OCI-LY1 (cell line): ENCODE measurements around the gene ZNF853.

Experiments
- EZH2 ChIP-seq: fragments of 200-600 bp; sonication (generic), shearing (Covaris generic); IDR thresholded peaks from 2 replicates; pipeline ENCODE4 v1.8.0; 2017; ENCODE audit warnings: borderline replicate concordance, mixed run types, mild to moderate bottlenecking, antibody characterized with exemption, low read length, moderate library complexity, mixed read lengths
- TF ChIP-seq, protein P1 (sequence below): fragments of 200-600 bp; sonication (generic), shearing (Covaris generic); IDR thresholded peaks from 2 replicates; pipeline ENCODE4 v1.5.1; 2017; ENCODE audit warnings: mild to moderate bottlenecking, antibody characterized with exemption, low read length, moderate library complexity, mixed read lengths

GRCh38 chr7:6646465-6646864 is 31.1 kb downstream of the ZNF853 start:
- no peak for TF ChIP-seq EZH2
- TF ChIP-seq, protein P1, sequence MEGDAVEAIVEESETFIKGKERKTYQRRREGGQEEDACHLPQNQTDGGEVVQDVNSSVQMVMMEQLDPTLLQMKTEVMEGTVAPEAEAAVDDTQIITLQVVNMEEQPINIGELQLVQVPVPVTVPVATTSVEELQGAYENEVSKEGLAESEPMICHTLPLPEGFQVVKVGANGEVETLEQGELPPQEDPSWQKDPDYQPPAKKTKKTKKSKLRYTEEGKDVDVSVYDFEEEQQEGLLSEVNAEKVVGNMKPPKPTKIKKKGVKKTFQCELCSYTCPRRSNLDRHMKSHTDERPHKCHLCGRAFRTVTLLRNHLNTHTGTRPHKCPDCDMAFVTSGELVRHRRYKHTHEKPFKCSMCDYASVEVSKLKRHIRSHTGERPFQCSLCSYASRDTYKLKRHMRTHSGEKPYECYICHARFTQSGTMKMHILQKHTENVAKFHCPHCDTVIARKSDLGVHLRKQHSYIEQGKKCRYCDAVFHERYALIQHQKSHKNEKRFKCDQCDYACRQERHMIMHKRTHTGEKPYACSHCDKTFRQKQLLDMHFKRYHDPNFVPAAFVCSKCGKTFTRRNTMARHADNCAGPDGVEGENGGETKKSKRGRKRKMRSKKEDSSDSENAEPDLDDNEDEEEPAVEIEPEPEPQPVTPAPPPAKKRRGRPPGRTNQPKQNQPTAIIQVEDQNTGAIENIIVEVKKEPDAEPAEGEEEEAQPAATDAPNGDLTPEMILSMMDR, result no peak
